NCI-H2171 (cell line): Measurements from ENCODE around the gene RALGDS.

Source experiments
- DNase-seq: peaks from one replicate; lab custom pipeline; 2025; lab: John Stamatoyannopoulos, UW

The RALGDS gene

DNA sequence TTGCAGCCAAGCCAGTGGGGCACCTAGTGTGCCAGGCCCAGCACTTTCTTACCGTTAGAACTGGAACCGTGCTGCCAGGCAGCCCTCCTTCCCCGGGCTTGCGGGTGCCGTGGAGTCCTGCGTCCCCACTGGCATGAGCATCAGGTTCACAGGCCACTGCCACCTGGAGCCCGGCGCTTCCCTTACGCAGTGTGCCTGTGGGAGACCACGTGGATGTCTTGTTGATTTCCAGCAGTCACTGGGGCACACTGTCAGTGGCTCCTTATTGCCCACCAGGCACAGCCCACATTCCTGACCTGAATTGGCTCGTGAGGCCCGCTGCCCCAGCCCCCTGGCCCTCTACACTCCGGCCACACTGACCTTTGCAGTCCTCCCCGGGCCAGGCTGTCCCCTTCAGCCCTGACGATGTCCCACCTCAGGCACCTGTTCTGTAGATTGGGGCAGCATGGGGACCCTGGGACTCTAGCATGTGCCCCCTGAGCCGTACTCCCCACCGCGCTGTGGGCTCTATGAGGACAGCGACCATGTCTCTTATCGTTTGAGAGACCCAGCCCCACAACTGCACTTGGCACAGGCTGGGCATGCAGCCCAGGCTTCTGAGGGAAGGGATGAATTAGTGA, 69.6 kb downstream of the RALGDS start:
- DNase-seq, result no peak

DNA sequence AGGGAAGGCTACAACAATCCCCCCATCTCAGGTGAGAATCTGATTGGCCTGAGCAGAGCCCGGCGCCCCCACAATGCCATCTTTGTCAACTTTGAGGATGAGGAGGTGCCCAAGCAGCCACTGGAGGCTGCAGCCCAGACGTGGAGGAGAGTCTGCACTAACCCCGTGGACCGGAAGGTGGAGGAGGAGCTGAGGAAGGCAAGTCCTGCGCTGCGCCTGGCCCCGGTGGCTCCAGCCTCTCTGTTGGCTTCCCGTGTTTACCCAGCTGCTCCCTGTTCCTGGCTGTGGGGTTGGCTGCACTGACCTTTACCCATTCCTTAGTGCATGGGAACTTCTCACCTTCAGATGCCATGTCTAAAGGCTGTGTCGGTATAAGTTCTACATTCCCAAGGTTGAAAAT, 70.3 kb downstream of the RALGDS start:
- no peak for DNase-seq

DNA sequence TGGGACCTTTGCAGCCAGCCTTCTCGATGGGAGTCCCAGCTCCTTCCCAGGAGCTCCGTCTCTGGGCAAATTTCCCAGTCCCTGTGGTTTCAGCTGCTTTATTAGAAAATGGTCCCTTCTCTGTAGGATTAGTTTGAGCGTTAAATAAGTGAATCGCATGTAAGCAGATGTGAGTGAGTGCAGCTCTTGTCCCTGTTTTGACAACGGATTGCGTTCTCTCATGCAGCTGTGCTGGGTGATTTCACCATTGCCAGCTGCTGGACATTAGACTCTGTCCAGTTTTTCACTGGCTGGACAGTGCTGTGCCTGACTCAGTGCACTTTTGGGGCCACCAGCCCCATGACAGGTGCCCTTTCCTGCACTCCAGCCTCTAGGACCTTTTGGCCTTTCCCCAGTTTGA, 70.9 kb downstream of the RALGDS start:
- no peak for DNase-seq

DNA sequence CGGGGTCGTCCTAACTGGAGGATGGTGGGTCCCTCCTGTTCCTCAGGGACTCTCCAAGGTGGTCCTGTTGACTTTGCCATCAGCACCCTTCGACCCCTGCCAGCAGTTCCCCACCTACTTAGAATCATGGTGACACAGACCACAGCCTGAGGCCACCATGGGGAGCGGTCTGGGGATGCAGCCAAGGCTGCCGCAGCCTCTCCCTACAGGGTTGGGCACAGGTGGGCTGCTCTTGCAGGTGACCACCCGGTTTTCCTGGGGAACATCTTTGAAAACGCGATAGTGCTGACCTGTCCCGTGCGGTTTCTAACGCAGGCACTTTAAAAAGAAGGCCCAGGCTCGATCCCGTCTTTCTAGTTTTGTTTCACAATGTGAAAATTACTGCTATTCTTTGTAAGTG, 72.0 kb downstream of the RALGDS start:
- no peak for DNase-seq

DNA sequence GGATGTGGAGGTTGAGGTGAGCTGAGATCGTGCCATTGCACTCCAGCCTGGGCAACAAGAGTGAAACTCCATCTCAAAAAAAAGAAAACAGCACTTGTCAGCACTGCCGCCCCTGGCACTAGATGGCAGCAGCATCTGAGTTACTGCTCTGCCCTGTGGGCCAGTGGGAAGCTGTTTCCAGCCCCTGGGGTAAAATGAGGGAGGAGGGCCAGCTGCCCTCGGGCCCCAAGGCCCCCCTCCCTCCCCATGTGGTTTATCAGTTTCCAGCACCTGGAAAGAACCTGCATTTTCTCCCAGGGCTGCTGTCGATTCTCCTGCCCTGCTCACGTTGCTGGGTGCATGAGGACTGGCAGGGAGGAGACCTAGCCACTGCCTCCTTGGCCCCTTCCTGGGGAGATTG, 72.4 kb downstream of the RALGDS start:
- peak; percentile 35 for DNase-seq
